GM19397 (cell line): ENCODE data around the gene FBXO28.
"Not testable (repeated sequence)": the region's sequence is repeated elsewhere in the genome, so short reads cannot be mapped to it uniquely, and the experiment has no call there.

Source experiments
- ATAC-seq: cut with Tn5 transposase; IDR thresholded peaks from one replicate; pipeline ENCODE4 v1.9.1; 2021; ENCODE audit warnings: mild to moderate bottlenecking, moderate library complexity; ENCODE audit not compliant: unreplicated experiment

FBXO28 gene, protein sequence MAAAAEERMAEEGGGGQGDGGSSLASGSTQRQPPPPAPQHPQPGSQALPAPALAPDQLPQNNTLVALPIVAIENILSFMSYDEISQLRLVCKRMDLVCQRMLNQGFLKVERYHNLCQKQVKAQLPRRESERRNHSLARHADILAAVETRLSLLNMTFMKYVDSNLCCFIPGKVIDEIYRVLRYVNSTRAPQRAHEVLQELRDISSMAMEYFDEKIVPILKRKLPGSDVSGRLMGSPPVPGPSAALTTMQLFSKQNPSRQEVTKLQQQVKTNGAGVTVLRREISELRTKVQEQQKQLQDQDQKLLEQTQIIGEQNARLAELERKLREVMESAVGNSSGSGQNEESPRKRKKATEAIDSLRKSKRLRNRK

DNA sequence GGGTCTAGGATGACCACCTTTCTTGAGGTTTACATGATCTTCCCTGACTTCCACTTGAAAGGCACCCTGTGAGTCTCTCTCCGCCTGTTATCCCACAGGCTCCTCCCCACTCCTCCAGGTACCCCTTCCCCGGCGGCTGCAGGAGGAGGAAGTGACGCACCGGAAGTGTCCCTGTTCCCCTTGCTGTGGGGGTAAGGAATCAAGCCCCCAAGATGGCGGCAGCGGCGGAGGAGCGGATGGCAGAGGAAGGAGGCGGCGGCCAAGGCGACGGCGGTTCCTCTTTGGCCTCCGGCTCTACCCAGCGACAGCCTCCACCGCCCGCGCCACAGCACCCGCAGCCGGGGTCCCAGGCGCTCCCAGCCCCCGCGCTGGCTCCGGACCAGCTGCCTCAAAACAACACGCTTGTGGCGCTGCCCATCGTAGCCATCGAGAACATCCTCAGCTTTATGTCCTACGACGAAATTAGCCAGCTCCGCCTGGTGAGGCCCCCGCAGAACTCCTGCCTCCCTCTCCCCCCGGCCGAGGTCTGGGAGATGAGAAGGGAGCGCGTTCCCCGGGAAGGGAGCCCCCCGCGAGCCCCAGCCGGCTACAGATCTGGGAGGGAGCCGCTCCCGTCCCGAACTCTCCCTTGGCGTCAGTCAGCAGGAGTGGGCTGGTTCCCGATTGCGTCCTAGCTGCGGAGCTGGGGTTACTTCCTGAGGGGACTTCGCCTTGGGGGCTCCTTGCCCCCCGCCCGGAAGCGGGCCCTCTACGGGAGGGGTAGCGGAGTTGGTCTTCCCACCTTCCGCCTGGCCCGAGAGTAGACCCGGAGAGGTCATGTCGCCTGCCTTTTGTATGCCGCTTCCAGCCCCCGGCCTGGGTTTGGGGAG, at the start of gene FBXO28:
FBXO28 (plus strand) TSS at position 194 of the 869 bp plus-strand sequence; CDS start at position 213, 19 bp downstream.
- ATAC-seq, result peak; percentile 97

DNA sequence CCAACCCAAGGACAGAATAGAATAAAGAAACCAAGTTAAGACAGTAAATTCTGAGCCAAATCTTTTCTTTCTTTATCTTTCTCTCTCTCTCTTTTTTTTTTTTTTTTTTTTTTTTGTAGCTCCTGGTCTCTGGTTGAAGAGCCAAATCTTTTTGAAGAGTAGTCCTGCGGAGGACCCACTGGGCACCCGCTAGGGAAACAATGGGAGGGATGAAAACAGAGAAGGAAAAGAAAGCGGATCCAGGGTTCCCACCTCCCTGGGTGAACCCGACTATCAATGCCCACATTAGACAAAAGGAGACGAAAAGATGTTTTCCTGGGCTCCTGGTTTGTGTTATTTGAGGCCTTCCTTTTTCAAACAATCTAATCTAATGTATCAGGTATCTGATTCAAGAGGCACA, 49.8 kb upstream of the FBXO28 start:
- no peak for ATAC-seq

DNA sequence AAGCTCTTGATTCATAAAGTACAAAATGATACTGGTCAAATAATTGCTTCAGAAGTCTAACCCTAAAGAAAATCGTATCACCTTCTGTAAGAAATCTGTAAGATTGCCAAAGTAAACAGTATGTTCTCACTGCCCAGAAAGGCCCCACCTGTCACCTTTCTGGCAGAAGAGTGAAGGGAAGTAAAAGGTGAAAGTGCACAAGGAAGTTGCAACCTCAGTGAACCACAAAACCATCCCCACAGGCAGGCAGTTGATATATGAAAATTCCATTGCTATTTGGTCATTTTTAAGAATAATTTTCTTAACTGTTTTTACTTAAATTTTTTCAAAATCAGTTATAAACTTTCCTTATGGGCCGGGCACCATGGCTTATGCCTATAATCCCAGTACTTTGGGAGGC, 48.5 kb upstream of the FBXO28 start:
- no peak for ATAC-seq

DNA sequence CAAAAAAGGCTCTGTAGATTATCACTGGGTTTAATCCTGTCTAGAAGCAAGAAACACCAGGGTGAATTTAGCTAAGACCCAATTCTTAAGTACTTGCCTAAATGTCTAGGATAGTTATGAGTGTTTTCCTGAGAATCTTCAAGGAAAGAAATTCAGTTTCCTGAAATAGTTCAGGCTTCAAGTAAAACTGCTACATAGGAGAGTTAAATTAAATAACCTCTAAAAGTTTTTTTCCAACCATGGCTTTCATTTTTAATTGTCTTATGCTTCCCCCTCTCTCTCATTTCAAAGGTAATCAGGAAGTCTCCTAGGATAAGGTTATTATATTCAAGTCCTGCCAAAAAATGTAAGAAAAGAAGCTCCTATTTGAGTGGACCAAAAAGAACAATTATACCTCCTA, 46.7 kb upstream of the FBXO28 start:
- ATAC-seq, result no peak

DNA sequence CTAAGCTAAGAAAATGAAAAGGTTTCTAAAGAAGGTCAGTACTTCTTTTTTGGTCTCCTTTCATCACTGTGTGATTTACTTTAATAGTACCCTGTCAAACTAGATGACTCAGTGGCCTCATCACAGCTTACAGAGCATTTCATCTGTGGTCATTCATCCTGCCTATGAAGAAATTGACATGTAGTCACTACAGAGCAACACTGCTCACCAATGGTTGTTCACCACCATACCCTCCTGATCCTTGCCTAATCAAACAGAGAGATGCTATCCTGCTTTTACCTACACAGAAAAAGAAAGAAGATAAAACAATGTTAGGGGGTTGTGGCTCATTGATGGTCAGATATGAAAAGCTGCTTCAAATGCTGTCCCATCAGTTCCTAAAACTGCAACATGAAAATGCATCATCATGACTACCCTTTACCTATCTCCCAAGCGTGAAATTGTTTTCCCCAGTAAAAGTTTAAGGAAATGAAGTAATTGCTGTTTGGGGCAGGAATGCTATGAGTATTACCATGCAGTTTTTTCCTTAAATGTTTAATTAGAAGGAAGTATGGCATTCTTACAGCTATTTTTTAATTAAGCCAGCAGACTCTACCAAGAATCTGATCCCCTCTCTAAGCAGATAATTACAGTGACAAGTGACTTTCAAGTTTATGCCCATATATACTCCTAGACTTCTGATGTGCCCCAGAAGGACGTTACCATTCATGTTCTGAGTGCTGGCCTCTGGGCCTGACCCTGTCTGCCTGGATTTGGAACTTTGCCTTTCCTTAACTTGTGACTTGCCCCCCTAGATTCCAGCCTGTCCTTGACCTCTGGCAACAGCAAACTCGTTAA, 46.1 kb upstream of the FBXO28 start:
- no peak for ATAC-seq

DNA sequence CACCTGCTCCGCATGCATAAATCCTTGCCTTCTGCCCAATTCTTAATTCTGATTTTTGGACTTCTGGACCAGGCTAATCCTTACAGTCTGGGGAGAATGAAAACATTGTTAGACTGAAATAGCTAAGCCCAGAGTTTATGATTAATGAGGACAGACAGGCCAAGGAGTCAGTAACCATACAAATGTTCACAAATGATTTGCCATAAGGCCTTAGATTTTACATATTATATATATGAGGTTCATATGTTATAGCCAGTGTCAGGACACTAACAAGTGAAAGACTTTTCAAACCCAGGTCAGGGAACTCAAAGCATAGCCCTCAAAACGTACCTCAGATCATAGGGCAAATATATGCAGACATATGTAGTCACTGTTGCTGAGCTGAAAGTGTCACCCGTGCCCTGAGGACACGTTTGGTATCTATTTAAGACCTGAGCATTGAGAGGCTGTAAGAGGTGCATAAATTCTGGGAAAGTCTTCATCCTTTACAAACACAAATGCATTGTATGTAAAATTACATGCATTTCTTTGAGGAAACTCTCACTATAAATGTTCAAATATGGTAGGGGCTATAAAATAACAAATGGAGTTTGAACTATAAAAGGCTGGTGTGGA, 45.3 kb upstream of the FBXO28 start:
- no peak for ATAC-seq

DNA sequence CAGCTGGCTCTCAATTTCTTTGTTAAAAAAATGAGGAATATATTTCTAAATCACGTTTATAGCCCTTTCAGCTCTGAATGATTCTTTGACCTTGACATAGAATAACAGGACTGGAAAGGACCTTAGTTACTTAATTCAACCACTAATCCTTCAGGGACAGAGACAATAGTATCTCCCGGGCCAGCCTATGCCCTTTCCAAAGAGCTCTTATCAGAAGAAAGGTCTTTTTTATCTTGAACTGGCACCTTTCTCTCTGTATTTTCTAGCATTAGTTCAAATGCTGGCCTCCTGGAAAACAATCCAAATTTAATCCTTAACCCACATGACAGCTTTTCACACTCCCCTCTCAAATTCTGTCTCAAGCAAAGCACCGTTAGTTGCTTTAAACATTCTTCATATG, 44.8 kb upstream of the FBXO28 start:
- no peak for ATAC-seq

DNA sequence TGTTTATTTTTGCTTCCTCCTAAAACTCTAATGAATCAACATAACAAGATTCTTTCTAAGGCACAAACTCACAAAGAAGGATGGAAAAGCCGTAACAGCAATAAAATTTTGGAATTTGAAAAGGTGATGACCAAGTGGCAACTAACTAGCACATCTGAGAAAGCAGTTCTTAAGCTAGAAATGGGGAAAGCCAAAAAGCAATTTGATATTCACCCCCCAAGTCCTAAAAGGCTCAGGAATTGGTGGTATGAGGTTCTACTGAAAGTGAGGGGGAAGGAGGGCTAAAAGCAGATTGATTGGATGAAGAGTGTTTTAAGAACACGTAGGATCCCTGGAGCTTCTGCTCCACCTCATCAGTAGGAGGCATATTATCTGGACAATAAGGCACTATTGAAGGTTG, 43.4 kb upstream of the FBXO28 start:
- no peak for ATAC-seq

DNA sequence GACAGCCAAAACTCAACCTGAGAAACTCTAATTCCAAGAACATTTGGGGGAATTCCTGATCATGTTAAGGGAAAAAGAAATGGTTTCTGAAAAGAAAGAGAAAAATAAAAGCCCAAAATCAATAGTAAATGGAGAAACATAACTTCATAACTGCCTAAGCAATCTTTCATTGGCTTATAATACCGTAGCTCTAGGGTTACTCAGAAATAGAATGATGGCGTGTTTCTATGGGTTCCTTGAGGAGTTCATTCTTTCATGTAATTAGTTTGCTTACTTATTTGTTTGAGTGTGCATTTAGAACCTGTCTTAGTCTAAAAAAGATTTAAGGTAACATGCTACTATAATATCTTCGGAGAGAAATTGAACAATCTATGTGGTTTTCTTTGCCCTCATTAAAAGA, 37.5 kb upstream of the FBXO28 start:
- no peak for ATAC-seq

DNA sequence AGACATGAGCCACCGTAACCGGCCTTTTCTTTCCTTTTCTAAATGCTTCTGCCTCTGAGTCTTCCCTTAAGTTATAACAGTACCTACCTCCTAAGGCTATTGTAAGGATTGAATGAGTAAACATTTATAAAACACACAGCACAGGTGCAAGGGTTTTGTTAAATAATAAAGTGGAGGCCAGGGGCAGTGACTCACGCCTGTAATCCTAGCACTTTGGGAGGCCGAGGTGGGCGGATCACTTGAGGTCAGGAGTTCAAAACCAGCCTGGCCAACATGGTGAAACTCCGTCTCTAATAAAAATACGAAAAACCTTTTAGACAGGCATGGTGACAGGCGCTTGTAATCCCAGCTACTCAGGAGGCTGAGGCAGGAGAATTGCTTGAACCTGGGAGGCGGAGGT, 34.3 kb upstream of the FBXO28 start:
- ATAC-seq, result not testable (repeated sequence)

DNA sequence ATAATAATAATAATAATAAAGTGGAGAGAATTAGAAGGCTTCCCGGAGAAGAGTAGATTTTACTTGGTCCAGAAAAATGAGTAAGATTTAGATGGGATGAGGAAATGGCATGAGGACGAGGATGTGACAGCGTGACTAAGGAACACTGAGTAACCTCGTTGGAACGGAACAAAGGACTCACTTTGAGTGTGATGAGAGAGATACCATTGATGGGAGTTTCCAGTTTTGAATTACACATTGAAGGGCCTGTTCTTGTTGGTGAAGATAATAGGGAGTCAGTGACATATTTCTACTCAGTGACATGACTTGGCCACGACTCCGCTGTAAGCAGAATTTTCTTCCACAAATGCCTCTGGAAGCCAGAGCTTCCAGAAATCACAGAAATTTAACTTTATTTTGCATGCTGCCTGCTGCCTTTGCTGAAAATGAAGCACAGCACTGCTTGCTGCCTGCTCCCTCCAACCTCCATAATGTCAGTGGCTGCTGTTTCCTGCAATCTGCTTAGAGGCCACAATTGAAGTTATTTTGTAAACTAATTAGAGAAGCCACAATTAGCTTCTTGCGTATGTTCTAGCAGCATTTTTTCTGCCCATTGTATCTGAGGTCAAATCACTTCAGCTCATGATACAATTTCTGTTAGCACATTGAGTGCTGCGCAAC, 33.7 kb upstream of the FBXO28 start:
- no peak for ATAC-seq

DNA sequence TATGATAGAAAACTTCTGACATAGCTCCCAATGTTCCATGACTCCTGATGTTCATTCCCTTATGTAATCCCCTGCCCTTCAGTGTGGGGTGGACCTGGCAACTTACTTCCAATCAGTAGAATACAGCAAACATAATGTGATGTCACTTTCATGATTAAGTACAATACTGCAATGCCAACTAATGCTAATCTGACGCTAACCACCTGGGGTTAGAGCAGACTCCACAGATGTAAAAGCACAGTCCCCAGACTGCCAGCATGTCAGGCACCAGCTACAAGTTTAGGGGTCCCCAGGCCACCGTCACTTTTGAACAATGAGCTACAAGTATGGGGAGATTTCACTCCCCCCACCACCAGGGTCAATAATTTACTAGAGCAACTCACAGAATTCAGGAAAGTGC, 32.3 kb upstream of the FBXO28 start:
- no peak for ATAC-seq

DNA sequence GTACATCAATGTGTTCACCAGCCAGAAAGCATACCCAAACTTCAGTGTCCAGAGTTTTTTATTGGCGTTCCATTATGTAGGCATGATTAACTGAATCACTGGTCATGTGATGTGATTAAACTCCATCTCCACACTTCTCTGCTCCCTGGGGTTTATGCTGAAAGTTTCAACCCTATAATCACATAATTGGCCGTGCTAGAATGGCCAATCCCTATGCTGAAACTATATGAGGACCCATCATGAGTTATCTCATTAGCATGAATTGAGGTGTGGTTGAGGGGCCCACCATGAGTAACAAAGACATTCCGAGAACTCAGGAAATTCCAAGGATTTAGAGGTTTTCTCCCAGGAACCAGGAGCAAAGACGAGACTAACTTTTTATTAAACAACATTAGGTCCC, 31.8 kb upstream of the FBXO28 start:
- no peak for ATAC-seq

DNA sequence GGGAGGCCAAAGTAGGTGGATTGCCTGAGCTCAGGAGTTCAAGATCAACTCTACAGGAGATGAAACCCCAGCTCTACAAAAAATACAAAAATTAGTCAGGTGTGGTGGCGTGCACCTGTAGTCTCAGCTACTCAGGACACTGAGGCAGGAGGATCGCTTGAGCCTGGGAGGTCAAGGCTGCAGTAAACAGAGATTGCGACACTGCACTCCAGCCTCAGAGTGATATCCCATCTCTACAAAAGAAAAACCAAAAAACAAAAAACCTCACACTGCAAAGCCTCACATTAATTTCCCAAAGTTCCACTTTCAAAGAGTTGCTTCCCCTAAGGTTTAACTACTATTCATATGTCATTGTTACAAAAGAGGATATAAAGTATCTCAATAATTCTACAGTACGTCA, 29.0 kb upstream of the FBXO28 start:
- no peak for ATAC-seq

DNA sequence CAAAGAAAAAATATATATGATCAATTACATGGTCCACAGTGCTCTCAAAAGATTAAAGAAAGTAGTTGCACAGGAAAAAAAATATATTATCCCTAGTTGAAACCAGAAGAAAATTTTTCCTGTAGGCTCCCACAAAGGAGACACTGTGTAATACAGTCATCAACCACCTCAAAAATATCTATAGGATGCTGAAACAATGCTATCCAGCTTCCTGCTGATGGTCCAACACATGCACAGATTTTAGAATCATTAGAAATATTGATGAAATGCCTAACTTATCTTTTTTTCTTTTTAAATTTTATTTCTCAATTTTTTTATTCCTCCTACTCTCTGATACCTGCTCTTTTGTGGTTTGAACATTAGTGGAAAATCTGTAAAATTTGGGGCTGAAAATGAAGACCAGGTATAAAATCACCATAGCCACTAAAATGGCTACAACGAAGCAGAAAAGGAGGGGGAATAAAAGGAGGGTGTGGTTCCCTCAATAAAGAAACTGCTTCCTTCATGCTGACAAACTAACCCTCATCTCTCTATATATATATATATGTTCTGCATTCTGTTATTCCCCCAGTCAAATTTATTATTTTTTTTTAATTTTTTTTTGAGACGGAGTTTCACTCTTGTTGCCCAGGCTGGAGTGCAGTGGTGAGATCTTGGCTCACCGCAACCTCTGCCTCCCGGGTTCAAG, 28.3 kb upstream of the FBXO28 start:
- no peak for ATAC-seq

DNA sequence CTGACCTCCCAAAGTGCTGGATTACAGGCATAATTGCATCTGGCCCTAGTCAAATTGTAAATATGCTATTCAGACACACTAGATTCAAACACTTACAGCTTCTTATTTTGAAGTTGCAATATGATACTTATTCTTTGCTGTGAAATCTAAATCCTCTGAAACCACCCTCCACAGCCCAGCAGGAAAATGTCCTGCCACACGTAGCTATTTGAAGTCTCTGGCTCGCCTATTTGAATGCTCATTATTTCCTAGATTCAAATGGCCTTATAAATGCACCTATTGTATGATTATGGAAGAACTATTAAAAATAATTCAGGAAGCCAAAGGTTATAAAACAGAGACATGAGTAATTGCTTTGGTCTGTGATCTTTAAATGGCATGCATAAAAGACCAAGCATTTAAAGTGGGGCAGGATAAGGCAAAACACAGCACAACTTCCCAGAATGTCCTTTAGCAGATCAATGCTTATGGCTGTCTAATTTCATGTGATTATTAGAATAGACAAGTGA, 26.6 kb upstream of the FBXO28 start:
- ATAC-seq, result no peak

DNA sequence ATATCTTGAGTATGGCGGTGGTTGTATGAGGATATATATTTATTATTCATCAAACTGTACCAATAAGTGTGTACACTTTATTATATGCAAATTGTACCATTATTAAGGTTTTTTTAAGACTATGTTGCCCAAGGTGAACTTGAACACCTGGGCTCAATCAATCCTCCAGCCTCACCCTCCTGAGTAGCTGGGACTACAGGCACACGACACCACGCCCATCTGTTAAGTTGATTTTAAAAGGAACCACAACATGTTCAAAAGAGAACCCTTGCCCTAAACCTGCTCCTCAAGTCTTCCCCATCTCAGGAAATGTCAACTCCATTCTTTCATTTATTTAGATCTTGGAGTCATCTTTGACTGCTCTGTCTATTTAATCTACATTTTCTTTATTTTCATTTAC, 24.3 kb upstream of the FBXO28 start:
- ATAC-seq, result no peak

DNA sequence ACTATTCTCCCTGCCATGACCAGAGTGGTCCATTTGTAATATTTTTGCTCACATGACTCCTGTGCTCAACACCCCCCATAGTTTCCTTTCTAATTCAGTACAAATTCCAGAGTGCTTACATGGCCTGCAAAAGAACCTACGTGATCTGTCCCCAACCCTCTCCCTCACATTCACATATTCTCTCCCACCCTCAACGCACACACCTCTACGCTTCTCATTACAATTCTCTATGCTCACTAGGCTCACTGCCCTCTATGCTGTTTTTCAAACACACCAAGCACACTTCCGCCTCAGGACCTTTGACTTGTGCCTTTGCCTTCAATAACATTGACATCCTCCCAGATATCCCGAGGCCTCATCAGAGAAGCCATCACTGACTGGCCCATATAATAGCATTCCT, 23.8 kb upstream of the FBXO28 start:
- no peak for ATAC-seq

DNA sequence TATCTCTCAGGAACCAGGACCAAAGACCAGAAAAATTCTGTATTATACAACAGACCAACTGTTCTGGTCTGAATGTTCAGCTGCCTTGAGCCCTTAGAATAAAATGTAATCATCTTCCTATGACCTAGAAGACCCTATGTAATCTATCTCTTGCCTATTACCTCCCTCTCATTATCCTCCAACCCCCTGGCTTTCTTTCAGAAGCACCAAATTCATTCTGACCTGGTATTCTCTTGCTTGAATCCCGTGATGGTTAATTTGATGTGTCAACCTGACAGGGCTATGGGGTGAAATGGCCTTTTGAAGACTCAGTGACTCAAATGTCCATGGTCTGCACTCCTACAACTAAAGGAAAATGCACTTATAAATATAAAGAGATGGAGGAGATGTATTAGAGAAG, 21.8 kb upstream of the FBXO28 start:
- no peak for ATAC-seq

DNA sequence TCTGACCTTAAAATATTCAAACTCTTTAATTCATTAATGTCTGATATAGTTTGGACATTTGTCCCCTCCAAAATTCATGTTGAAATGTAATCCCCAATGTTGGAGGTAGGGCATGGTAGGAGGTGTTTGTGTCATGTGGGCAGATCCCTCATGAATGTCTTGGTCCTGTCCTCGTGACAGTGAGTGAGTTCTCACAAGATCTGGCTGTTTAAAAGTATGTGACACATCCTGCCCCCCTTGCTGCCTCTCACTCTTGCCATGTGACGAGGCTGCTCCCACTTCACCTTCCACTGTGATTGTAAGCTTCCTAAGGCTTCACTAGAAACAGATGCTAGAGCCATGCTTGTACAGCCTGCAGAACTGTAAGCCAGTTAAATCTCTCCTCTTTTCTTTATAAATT, 21.3 kb upstream of the FBXO28 start:
- no peak for ATAC-seq
